LHCN-M2 (cell line): Measurements from ENCODE around the gene BSG. TPM values are rescaled to one million over a fixed set of nuclear protein-coding genes. Genes with fewer than 3 reads are reported as not detected.
"Not testable (repeated sequence)": the region's sequence is repeated elsewhere in the genome, so short reads cannot be mapped to it uniquely, and the experiment has no call there.

Source experiments
- DNase-seq: peaks from one replicate; pipeline ENCODE4 v3.0.0-alpha.2; 2012; ENCODE audit warnings: low read depth
- total RNA-seq: library from RNA; depleted of rRNA; stranded (reverse); fragments of >200 nt; gene quantifications from 2 replicates; pipeline ENCODE4 v1.2.3, GENCODE V29; 2014

The BSG gene
- total RNA-seq, 1 experiment from 2014 or later, result 746 TPM

GRCh38 chr19:588093-588740, 15.8 kb downstream of the BSG start:
- peak; percentile 77 for DNase-seq

DNA sequence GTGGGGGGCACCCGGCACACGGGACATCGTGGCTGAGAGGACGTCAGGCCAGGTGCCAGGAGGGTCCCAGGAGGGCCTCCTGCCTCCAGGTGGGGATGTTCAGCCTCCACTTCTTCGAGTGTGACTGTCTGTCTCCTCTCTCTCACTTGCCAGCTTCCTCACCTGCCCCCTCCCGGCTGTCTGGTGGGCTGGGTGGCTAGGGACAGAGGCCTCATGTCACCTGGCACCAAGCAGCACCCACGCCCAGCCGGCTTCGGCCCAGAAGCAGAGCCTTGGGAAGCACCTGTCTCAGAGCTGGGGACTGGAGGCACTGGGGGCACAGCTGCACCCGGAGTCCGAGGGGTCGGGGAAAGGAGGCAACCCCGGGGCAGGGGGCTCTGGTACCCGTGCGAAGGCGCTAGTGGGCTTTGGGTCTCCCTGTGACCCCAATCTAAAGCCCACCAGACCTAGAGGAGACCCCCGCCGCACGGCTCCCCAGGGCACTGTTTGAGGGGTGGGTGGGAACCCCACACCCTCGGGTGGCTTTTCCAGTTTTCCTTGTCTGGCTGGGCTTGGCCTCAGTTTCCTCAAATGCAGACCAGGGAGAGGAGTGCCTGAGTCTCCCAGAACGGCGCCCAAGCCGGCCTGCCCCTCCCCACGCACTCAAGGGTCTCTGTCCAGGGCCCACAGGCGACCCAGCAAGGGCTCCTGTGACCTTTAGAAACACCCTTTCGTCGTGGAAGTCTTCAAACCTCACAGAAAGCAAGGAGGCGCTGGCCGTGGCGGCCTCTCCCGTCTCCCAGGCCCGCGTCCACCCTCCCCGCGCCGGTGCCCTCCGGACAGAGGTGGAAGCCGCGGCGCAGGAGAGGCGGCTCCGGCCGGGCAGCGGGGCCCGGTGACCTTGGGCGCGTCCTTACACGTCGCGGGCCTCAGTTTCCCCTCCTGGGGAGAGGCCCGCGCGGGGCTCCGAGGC, 16.6 kb downstream of the BSG start:
- no peak for DNase-seq

DNA sequence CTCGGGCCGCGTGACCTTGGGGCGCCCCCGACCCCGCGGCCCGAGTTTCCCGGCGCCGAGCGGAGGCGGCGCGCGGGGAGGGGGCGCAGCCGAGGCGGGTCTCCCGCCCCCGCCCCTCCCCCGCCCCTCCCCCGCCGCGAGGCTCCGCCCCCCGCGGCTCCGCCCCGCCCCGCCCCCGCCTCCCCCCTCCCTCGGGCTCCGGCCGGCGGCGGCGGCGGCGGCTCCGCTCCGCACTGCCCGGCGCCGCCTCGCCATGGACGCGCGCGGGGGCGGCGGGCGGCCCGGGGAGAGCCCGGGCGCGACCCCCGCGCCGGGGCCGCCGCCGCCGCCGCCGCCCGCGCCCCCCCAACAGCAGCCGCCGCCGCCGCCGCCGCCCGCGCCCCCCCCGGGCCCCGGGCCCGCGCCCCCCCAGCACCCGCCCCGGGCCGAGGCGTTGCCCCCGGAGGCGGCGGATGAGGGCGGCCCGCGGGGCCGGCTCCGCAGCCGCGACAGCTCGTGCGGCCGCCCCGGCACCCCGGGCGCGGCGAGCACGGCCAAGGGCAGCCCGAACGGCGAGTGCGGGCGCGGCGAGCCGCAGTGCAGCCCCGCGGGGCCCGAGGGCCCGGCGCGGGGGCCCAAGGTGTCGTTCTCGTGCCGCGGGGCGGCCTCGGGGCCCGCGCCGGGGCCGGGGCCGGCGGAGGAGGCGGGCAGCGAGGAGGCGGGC, 17.4 kb downstream of the BSG start, which contains the start of gene HCN2:
TSS of gene HCN2 (plus strand) at position 189 of the 703 bp plus-strand sequence. CDS start at position 254, 65 bp downstream.
- no peak for DNase-seq

DNA sequence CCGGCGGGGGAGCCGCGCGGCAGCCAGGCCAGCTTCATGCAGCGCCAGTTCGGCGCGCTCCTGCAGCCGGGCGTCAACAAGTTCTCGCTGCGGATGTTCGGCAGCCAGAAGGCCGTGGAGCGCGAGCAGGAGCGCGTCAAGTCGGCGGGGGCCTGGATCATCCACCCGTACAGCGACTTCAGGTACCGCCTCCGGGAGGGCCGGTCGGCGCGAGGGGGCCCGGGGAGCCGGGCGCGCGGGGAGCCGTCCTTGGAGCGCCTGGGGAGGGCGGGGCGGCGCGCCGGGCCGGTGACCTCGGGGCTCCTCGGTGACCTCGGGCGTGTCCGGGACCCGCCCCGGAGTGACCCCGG, 18.0 kb downstream of the BSG start:
- peak; percentile 18 for DNase-seq

DNA sequence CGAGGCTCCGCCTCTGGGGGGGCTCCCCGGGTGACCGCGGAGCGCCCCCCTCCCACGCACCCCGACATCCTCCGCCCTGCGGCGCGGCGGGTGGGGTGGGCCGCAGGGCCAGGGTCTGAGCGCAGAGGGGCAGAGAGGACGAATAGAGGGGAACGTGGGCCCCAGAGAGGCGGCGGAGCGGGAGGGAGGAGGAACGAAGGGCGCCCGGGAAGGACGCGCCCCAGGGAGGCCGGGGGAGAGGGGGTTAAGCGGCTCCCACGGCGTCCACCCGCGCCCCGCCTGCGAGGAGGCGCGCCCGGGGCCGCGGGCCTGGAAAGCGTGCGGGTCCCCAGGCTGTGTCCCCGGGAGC, 18.3 kb downstream of the BSG start:
- no peak for DNase-seq

DNA sequence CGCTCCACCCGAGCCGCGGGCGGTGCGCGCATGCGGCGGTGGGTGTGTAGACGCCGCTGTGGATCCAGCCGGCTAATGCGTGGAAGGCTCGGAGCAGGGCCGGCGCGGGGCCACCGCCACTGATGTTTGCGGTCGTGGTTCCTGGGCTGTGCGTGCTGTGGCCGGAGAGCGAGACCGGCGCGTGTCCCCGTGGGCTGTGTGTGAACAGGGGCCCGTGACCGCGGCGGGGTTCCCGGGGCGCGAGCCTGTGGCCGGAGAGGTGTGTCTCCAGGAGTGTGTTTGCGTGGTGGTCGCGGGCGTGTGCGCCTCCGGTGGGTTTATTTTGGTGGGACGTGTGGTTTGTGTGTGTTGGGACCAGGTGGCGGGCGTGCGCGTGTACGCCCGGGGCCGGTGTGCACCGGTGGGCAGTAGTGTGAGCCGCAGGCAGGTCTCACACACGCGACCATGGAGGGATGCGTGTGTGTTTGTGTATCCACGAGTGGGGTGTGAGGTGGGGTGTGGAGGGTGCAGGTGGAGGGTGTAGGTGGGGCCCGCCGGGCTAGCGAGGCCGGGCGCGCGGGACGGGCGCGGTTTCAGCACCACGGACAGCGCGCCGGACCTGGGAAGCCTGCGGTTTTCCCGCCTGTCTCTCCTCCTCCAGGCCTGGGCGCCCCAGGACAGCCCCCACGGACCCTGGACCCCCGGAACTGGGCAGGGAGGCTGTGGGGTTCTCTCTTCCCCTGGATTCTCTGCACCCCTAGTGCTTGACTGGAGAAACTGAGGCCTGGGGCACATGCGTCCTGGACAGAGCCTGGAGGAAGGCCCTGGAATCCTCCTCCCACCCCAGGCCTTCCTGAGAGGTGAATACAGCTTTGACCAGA, 18.9 kb downstream of the BSG start:
- no peak for DNase-seq

- no peak for DNase-seq
These were observed 19.7 kb downstream of the BSG start for GRCh38 chr19:592101-592500.

- no peak for DNase-seq
These were observed 20.7 kb downstream of the BSG start for GRCh38 chr19:593055-593454.

GRCh38 chr19:593505-593904, 21.1 kb downstream of the BSG start:
- no peak for DNase-seq

DNA sequence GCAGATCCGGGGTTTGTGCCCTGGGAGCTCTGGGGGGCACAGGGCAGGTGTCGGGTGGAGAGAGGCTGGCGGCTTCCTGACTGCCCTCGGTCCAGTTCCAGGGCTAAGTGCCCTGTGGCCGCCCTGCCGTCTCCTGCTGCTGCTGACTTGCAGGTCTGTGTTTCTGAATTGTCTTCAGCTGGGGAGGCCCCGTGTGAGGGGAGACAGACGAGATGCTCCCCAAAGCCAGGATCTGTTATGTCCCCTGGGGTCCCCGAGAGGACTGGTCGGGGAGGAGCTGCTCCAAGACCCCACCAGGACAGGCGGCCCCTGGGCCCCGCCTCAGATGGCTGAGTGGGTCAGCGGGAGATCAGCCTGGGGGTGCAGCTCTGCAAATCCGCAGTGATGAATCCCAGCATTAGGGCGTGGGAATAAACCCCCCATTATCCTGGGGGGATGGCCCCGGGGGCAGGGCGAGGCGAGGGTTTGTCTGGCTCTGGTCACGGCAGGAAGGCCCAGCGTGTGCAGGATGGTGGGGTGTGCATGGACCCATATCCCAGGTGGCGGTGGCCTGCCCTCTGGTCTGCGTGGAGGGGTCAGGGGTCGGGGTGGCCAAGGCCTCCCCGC, 22.0 kb downstream of the BSG start:
- no peak for DNase-seq

DNA sequence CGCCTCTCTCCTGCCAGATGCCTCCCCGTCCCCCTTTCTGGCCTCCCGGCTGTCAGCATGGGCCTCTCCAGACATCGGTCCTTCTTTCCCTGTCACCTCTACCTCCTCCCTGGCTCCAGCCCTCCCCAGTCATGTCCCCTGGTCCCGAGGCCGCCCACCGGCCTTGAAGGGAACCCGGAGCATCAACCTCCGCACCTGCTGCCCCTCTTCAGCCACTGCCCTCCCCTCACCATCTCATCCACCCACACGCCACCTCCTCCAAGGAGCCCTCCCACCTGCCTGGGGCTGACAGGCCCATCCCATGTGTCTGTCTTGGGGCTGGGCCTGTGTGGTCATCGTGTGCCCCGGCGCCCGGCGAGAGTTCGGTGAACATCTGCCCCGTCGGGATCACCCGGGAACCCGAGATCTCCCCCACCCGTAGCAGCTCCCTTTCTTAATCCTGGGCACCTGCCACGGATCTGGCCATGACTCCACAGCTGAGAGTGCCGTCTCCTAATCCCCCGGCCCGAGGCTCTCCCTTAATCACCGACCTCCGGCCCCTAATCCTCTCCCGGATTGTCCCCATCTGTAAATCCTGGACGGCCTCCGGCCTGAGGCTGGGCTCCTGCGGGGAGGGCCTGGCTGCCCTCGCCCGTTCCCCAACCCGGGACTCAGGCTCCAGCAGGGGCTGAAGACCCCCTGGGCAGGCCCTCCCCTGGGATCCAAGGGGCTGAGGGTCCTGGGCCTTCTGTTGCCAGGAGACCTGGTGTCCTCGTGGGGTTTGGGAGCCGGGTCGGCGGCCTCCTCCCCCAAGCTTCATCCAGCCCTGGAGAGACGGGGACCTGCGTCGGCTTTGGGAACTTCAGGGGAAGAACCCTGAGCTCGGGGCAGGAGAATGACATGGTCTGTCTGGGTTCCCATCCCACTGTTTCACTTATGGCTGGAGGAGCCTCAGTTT, 23.2 kb downstream of the BSG start:
- no peak for DNase-seq

DNA sequence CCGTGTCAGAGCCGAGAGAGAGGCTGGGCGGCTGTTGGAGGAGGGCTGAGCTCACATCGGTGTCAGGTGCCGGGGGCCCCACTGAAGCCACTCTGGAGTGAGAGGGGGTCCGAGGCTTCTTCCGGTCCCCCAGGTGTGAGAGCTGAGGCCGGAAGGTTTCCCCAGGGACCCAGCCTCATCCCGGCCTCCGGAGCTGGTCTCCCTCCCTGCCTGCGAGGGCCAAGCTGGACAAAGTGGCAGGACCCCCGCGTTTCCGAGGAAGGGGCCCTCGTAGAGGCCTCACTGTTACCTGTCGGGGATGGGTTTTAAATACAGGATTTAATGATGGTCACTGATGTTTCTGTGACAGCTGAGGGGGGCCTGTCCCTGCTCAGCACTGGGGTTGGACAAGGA, 23.9 kb downstream of the BSG start:
- no peak for DNase-seq

DNA sequence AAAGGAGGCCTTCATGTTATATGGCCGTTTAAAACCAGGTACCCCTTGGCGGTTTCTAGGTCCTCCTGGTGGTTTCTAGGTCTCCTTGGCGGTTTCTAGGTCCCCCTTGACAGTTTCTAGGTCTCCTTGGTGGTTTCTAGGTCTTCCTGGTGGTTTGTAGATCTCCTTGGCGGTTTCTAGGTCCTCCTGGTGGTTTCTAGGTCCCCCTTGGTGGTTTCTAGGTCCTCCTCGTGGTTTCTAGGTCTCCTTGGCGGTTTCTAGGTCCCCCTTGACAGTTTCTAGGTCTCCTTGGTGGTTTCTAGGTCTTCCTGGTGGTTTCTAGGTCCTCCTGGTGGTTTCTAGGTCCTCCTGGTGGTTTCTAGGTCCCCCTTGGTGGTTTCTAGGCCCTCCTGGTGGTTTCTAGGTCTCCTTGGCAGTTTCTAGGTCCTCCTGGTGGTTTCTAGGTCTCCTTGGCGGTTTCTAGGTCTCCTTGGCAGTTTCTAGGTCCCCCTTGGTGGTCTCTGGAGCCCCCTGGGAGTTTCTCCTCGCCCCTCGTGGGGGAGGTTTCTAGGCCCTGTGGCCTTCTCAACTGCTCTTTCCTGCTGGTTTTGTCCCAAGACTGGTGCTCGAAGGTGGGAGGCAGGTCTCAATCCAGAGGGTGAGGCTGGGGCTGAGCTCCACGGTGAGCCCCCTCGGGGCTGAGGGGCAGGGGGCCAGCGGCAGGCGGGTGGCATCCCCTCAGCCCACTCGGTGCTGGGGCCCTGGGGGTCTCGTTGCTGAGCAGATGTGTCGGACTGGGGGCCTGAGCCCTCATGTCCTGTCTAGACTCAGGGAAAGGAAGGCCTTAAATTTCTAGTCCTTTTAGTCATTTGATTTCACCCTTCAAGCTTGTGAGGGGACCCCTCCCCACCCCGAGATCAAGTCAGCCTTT, 25.3 kb downstream of the BSG start:
- DNase-seq, result no peak

DNA sequence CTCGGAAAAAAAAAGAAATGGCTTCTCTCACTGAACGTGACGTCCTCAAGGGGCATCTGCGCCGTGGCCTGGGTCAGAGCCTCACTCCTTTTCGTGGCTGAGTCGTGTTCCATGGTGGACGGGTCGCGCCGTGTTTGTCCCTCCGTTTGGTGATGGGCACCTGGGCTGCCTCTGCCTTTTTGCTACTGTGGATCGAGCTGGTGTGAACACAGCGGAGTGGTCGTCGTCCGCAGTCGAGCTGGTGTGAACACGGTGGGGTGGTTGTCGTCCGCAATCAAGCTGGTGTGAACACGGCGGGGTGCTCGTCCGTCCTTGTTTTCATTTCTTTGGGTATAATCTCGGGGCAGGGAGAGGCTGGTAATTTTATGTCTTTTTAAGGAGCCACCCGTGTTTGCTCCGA, 28.9 kb downstream of the BSG start:
- DNase-seq, result no peak

DNA sequence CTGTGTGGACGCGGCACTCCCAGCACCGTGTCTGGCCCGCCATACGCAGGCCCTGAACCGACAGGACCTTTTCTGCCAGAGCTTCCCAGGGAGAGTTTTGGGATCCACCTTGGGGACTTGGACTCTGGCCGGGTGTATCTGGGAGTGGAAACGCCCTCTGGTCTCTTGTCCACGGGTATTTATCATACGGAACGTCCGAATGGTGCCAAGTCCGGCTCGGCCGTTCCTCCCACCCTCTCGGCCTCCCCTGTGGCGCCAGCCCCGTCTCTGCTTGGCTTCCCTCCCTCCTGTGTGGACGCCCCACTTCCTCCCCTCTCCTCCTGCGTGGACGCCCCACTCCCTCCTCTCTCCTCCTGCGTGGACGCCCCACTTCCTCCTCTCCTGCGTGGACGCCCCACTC, 29.4 kb downstream of the BSG start:
- no peak for DNase-seq

- DNase-seq, result no peak
These were observed 30.2 kb downstream of the BSG start for GRCh38 chr19:602391-603301.

DNA sequence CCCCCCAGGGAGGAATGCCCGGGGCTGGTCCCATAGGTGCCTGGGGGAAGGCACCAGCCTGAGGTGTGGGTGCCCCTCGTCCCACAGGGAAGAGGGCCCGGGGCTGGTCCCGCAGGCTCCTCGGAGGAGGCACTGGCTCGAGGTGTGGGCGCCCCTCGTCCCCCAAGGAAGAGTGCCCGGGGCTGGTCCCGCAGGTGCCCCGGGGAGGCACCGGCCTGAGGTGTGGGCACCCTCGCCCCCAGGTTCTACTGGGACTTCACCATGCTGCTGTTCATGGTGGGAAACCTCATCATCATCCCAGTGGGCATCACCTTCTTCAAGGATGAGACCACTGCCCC, 30.9 kb downstream of the BSG start:
- DNase-seq, result not testable (repeated sequence)

GRCh38 chr19:603779-604178, 31.4 kb downstream of the BSG start:
- DNase-seq, result not testable (repeated sequence)
